Body of pancreas (tissue), 4 donors: ENCODE results near the gene MRPL14.

Experiments
- CTCF ChIP-seq, 7 experiments: fragments of 450-650 bp in 4 of 7; fragments of 200-600 bp in 3 of 7; sonication (generic) in 3 of 7; IDR thresholded peaks; one replicate each; pipeline ENCODE4 v1.5.1; 2016 to 2019; ENCODE audit warnings: antibody characterized with exemption in 7 of 7
- POLR2A ChIP-seq, 3 donors: fragments of 450-650 bp; IDR thresholded peaks; one replicate each; pipeline ENCODE4 v1.6.1; 2016; ENCODE audit warnings: antibody characterized with exemption in 3 of 3, mild to moderate bottlenecking in 2 of 3

GRCh38 chr6:44110005-44110676, 17.1 kb downstream of the MRPL14 start:
- no peak for TF ChIP-seq POLR2A (IDR thresholded peaks at IDR 0.05)
- TF ChIP-seq CTCF (IDR thresholded peaks at IDR 0.05) = no peak
